MM.1S (cell line): ENCODE results near the gene SLC10A3.

Experiments used
- DNase-seq: peaks from one replicate; pipeline ENCODE4 v3.0.0-alpha.2; 2015
- H2AFZ ChIP-seq: fragments of 300-600 bp; sonication (generic); 2 replicates; pipeline ENCODE4 v1.6.0; 2016; ENCODE audit warnings: antibody characterized with exemption, low read length
- H3F3A ChIP-seq: fragments of 300-600 bp; sonication (generic); 2 replicates; pipeline ENCODE4 v1.6.1; 2016; ENCODE audit warnings: mild to moderate bottlenecking, antibody characterized with exemption, low read length, moderate library complexity, mixed read lengths; ENCODE audit not compliant: insufficient read depth
- H3K27ac ChIP-seq: fragments of 300-600 bp; sonication (generic); 2 replicates; pipeline ENCODE4 v1.5.1; 2016; ENCODE audit warnings: mild to moderate bottlenecking, low read length
- H3K27me3 ChIP-seq: fragments of 300-600 bp; sonication (generic); replicated peaks from 2 replicates; pipeline ENCODE4 v1.6.0; 2016; ENCODE audit warnings: low read length; ENCODE audit not compliant: insufficient read depth
- H3K36me3 ChIP-seq: fragments of 300-600 bp; sonication (generic); replicated peaks from 2 replicates; pipeline ENCODE4 v1.6.1; 2016; ENCODE audit warnings: mild to moderate bottlenecking, low read length, mixed read lengths; ENCODE audit not compliant: insufficient read depth
- H3K4me1 ChIP-seq: fragments of 300-600 bp; sonication (generic); 2 replicates; pipeline ENCODE4 v1.6.1; 2016; ENCODE audit warnings: low read length, mixed read lengths
- H3K4me2 ChIP-seq: fragments of 300-600 bp; sonication (generic); 2 replicates; pipeline ENCODE4 v1.6.0; 2016; ENCODE audit warnings: low read depth, low read length
- H3K4me3 ChIP-seq: fragments of 300-600 bp; sonication (generic); 2 replicates; pipeline ENCODE4 v1.5.1; 2016; ENCODE audit warnings: low read length, mixed read lengths
- H3K79me2 ChIP-seq: fragments of 300-600 bp; sonication (generic); 2 replicates; pipeline ENCODE4 v1.6.1; 2016; ENCODE audit warnings: mixed run types, low read length, mixed read lengths
- H3K9ac ChIP-seq: fragments of 300-600 bp; sonication (generic); 2 replicates; pipeline ENCODE4 v1.6.1; 2016; ENCODE audit warnings: low read length, mixed read lengths
- H3K9me2 ChIP-seq: fragments of 300-600 bp; sonication (generic); replicated peaks from 2 replicates; pipeline ENCODE4 v1.6.1; 2016; ENCODE audit warnings: mild to moderate bottlenecking, low read length, mixed read lengths; ENCODE audit not compliant: insufficient read depth
- H3K9me3 ChIP-seq: fragments of 300-600 bp; sonication (generic); replicated peaks from 2 replicates; pipeline ENCODE4 v1.6.1; 2016; ENCODE audit warnings: mild to moderate bottlenecking, low read length, mixed read lengths; ENCODE audit not compliant: insufficient read depth
- H4K20me1 ChIP-seq: fragments of 300-600 bp; sonication (generic); 2 replicates; pipeline ENCODE4 v1.6.1; 2016; ENCODE audit warnings: mild to moderate bottlenecking, low read length, moderate library complexity, mixed read lengths; ENCODE audit not compliant: insufficient read depth
- CTCF ChIP-seq: fragments of 300-600 bp; sonication (generic); IDR thresholded peaks from 2 replicates; pipeline ENCODE4 v1.5.1; 2016; ENCODE audit warnings: antibody characterized with exemption, low read length, mixed read lengths
- EZH2 ChIP-seq: fragments of 300-600 bp; sonication (generic); optimal IDR thresholded peaks from 2 replicates; pipeline ENCODE3; 2017; ENCODE audit warnings: low read depth, mild to moderate bottlenecking, antibody characterized with exemption, low read length, mixed read lengths
- EZH2phosphoT487 ChIP-seq: fragments of 300-600 bp; sonication (generic); IDR thresholded peaks from 2 replicates; pipeline ENCODE4 v1.6.1; 2018; ENCODE audit warnings: antibody characterized with exemption, low read length

SLC10A3 gene

GRCh38 chrX:154483325-154483724, 7.1 kb downstream of the SLC10A3 start:
- H3K27me3 ChIP-seq: no peaks in the 10 kb centered on the region
- H3K36me3 ChIP-seq: no peaks in the 10 kb centered on the region; the same call in 1 of the 2 replicates
- H3K4me2 ChIP-seq: no peak overlapping the region
- H3K9ac ChIP-seq: no peak overlapping the region
- no peaks in the 10 kb centered on the region for H3K9me3 ChIP-seq
- no peak overlapping the region for H2AFZ ChIP-seq
- no peak overlapping the region for H3K4me3 ChIP-seq
- no peak for DNase-seq
- TF ChIP-seq EZH2phosphoT487: no peak
- no peak for TF ChIP-seq EZH2
- no peak for TF ChIP-seq CTCF
- 0 out of 2 replicates have a peak, but pooled peaks cover 4% of the 10 kb centered on the region for H3K4me1 ChIP-seq
- H4K20me1 ChIP-seq: no peaks in the 10 kb centered on the region
- H3F3A ChIP-seq: no peaks in the 10 kb centered on the region
- H3K9me2 ChIP-seq: no peaks in the 10 kb centered on the region
- H3K79me2 ChIP-seq: peaks cover 18% of the 10 kb centered on the region
- H3K27ac ChIP-seq: no peak overlapping the region

GRCh38 chrX:154482786-154483185, 7.6 kb downstream of the SLC10A3 start:
- Histone ChIP-seq H3K27ac (no peak overlapping the region), H3K9me2 (no peaks in the 10 kb centered on the region), H3K9ac (no peak overlapping the region), H3K9me3 (no peaks in the 10 kb centered on the region), H3K4me1 (0 out of 2 replicates have a peak, but pooled peaks cover 4% of the 10 kb centered on the region), H3F3A (no peaks in the 10 kb centered on the region), H3K36me3 (no peaks in the 10 kb centered on the region; the same call in 1 of the 2 replicates), H3K27me3 (no peaks in the 10 kb centered on the region), H3K4me3 (no peak overlapping the region), H4K20me1 (no peaks in the 10 kb centered on the region), H3K79me2 (peaks cover 18% of the 10 kb centered on the region), H3K4me2 (no peak overlapping the region), H2AFZ (no peak overlapping the region)
- TF ChIP-seq EZH2phosphoT487: no peak
- TF ChIP-seq EZH2: no peak
- TF ChIP-seq CTCF: no peak
- DNase-seq: no peak

GRCh38 chrX:154481911-154482601, 8.4 kb downstream of the SLC10A3 start:
- H3K79me2 ChIP-seq: peaks cover 18% of the 10 kb centered on the region
- 0 out of 2 replicates have a peak, but pooled peaks cover 4% of the 10 kb centered on the region for H3K4me1 ChIP-seq
- no peak overlapping the region for H3K4me2 ChIP-seq
- H3K9me2 ChIP-seq: no peaks in the 10 kb centered on the region
- TF ChIP-seq EZH2 (no peak), EZH2phosphoT487 (no peak), CTCF (no peak)
- no peak overlapping the region for H3K4me3 ChIP-seq
- no peaks in the 10 kb centered on the region for H3K9me3 ChIP-seq
- no peaks in the 10 kb centered on the region for H3K27me3 ChIP-seq
- no peak for DNase-seq
- no peak overlapping the region for H3K9ac ChIP-seq
- 0 out of 2 replicates have a peak overlapping the region, but pooled peaks have one; percentile 42 for H2AFZ ChIP-seq
- no peak overlapping the region for H3K27ac ChIP-seq
- no peaks in the 10 kb centered on the region for H3F3A ChIP-seq
- no peaks in the 10 kb centered on the region for H4K20me1 ChIP-seq
- no peaks in the 10 kb centered on the region; the same call in 1 of the 2 replicates for H3K36me3 ChIP-seq
